ENCODE data around the gene BNIP3.

GRCh38 chr10:131937836-131938235 lies 43.9 kb downstream of the BNIP3 start:
- TF ChIP-seq, protein P1, sequence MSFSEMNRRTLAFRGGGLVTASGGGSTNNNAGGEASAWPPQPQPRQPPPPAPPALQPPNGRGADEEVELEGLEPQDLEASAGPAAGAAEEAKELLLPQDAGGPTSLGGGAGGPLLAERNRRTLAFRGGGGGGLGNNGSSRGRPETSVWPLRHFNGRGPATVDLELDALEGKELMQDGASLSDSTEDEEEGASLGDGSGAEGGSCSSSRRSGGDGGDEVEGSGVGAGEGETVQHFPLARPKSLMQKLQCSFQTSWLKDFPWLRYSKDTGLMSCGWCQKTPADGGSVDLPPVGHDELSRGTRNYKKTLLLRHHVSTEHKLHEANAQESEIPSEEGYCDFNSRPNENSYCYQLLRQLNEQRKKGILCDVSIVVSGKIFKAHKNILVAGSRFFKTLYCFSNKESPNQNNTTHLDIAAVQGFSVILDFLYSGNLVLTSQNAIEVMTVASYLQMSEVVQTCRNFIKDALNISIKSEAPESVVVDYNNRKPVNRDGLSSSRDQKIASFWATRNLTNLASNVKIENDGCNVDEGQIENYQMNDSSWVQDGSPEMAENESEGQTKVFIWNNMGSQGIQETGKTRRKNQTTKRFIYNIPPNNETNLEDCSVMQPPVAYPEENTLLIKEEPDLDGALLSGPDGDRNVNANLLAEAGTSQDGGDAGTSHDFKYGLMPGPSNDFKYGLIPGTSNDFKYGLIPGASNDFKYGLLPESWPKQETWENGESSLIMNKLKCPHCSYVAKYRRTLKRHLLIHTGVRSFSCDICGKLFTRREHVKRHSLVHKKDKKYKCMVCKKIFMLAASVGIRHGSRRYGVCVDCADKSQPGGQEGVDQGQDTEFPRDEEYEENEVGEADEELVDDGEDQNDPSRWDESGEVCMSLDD (tag by site-specific recombination; IDR thresholded peaks at IDR 0.05): no peak
- TF ChIP-seq, protein P2, sequence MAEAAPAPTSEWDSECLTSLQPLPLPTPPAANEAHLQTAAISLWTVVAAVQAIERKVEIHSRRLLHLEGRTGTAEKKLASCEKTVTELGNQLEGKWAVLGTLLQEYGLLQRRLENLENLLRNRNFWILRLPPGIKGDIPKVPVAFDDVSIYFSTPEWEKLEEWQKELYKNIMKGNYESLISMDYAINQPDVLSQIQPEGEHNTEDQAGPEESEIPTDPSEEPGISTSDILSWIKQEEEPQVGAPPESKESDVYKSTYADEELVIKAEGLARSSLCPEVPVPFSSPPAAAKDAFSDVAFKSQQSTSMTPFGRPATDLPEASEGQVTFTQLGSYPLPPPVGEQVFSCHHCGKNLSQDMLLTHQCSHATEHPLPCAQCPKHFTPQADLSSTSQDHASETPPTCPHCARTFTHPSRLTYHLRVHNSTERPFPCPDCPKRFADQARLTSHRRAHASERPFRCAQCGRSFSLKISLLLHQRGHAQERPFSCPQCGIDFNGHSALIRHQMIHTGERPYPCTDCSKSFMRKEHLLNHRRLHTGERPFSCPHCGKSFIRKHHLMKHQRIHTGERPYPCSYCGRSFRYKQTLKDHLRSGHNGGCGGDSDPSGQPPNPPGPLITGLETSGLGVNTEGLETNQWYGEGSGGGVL (tag by site-specific recombination; IDR thresholded peaks at IDR 0.05): no peak
- TF ChIP-seq ZNF324 (tag by site-specific recombination; IDR thresholded peaks at IDR 0.05) (no peak), ZNF404 (tag by site-specific recombination; IDR thresholded peaks at IDR 0.05) (no peak), ZNF777 (tag by site-specific recombination; IDR thresholded peaks at IDR 0.05; ENCODE audit: borderline replicate concordance) (no peak), ZNF501 (tag by site-specific recombination; IDR thresholded peaks at IDR 0.05) (no peak), PRDM2 (tag by site-specific recombination; IDR thresholded peaks at IDR 0.05; ENCODE audit: borderline replicate concordance) (no peak)
- TF ChIP-seq, protein P3, sequence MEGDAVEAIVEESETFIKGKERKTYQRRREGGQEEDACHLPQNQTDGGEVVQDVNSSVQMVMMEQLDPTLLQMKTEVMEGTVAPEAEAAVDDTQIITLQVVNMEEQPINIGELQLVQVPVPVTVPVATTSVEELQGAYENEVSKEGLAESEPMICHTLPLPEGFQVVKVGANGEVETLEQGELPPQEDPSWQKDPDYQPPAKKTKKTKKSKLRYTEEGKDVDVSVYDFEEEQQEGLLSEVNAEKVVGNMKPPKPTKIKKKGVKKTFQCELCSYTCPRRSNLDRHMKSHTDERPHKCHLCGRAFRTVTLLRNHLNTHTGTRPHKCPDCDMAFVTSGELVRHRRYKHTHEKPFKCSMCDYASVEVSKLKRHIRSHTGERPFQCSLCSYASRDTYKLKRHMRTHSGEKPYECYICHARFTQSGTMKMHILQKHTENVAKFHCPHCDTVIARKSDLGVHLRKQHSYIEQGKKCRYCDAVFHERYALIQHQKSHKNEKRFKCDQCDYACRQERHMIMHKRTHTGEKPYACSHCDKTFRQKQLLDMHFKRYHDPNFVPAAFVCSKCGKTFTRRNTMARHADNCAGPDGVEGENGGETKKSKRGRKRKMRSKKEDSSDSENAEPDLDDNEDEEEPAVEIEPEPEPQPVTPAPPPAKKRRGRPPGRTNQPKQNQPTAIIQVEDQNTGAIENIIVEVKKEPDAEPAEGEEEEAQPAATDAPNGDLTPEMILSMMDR (tag by site-specific recombination; IDR thresholded peaks at IDR 0.05): no peak

Data from HEK293 (cell line).